ENCODE results near the gene RAD9B. TPM values are rescaled to one million over a fixed set of nuclear protein-coding genes. Genes with fewer than 3 reads are reported as not detected.

RAD9B gene
- total and polyA plus RNA-seq, 10 of the 15 experiments (the other 5 are each of a cell fraction or from before 2014, with no cell fraction given), result 0.54 to 2.0 (median 1.3) TPM

- WGBS (ENCODE audit: insufficient coverage, insufficient replicate concordance, low lambda C conversion rate, missing lambda C conversion rate), result 50% methylated on average over 4 of the region's 4 CpGs
- H3K27ac ChIP-seq (ENCODE audit: control insufficient read depth, insufficient read depth), result no peak overlapping the region
- H3K79me2 ChIP-seq (ENCODE audit: control insufficient read depth, insufficient read depth, low read length), result no peaks in the 10 kb centered on the region
- ATAC-seq (no peak), DNase-seq (ENCODE audit: low read depth, low spot score) (no peak), FAIRE-seq (no peak)
- ChIA-PET RAD21 (ENCODE audit: unreplicated experiment) (interaction anchor here (0.8 to 5.6 kb wide), 3 partner anchors 21 to 93 kb away, joined by 3 to 70 read pairs (median 3); no protein-coding TSS in a partner anchor), CTCF (interaction anchor here (0.7 to 21.1 kb wide), 4 partner anchors 11 to 90 kb away, joined by 3 to 462 read pairs (median 3); partner anchors contain the start of gene ARPC3), POLR2A (interaction anchor here (0.5 to 2.1 kb wide), 5 partner anchors 27 to 94 kb away, joined by 3 to 8 read pairs (median 3); no protein-coding TSS in a partner anchor), SMC1A (ENCODE audit: uncharacterized antibody, unreplicated experiment) (interaction anchor here (0.8 to 26.9 kb wide), 10 partner anchors 15 to 185 kb away, joined by 3 to 492 read pairs (median 3); partner anchors contain the start of genes ARPC3, FAM216A and GPN3)
- H3K9me3 ChIP-seq (replicated peaks; ENCODE audit: control insufficient read depth, insufficient read depth, low read length), result no peaks in the 10 kb centered on the region
- no peak overlapping the region for H3K9ac ChIP-seq (ENCODE audit: control insufficient read depth, insufficient read depth, low read length)
- no peak overlapping the region for H3K4me3 ChIP-seq
- intact Hi-C loops (cut with micrococcal nuclease; ENCODE audit: unreplicated experiment), result no loop called here
- H3K27me3 ChIP-seq (replicated peaks in 1 of 2; ENCODE audit: control insufficient read depth in 2 of 2, insufficient read depth in 2 of 2, low read length in 1 of 2), result no peaks in the 10 kb centered on the region
- H3K4me2 ChIP-seq (ENCODE audit: control insufficient read depth, insufficient read depth), result no peak overlapping the region
- H4K20me1 ChIP-seq (ENCODE audit: control insufficient read depth, insufficient read depth), result no peaks in the 10 kb centered on the region
- in situ Hi-C loops (cut with MboI), result no loop called here
- no TSS peak for BruUV-seq (replicated peaks)
- no peaks in the 10 kb centered on the region; the same call in 1 of the 2 replicates for H3K4me1 ChIP-seq (ENCODE audit: control insufficient read depth, insufficient read depth, low read length)
- no peaks in the 10 kb centered on the region for H3K36me3 ChIP-seq (ENCODE audit: control insufficient read depth in 2 of 2, insufficient read depth in 2 of 2, low read length in 1 of 2)
- no peak overlapping the region for H2AFZ ChIP-seq (ENCODE audit: control insufficient read depth, low read depth, low read length)
- TF ChIP-seq, protein P1, sequence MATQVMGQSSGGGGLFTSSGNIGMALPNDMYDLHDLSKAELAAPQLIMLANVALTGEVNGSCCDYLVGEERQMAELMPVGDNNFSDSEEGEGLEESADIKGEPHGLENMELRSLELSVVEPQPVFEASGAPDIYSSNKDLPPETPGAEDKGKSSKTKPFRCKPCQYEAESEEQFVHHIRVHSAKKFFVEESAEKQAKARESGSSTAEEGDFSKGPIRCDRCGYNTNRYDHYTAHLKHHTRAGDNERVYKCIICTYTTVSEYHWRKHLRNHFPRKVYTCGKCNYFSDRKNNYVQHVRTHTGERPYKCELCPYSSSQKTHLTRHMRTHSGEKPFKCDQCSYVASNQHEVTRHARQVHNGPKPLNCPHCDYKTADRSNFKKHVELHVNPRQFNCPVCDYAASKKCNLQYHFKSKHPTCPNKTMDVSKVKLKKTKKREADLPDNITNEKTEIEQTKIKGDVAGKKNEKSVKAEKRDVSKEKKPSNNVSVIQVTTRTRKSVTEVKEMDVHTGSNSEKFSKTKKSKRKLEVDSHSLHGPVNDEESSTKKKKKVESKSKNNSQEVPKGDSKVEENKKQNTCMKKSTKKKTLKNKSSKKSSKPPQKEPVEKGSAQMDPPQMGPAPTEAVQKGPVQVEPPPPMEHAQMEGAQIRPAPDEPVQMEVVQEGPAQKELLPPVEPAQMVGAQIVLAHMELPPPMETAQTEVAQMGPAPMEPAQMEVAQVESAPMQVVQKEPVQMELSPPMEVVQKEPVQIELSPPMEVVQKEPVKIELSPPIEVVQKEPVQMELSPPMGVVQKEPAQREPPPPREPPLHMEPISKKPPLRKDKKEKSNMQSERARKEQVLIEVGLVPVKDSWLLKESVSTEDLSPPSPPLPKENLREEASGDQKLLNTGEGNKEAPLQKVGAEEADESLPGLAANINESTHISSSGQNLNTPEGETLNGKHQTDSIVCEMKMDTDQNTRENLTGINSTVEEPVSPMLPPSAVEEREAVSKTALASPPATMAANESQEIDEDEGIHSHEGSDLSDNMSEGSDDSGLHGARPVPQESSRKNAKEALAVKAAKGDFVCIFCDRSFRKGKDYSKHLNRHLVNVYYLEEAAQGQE (IDR thresholded peaks at IDR 0.05; ENCODE audit: low read depth, low read length), result no peak
Measured at GRCh38 chr12:110508071-110508586, 6.0 kb downstream of the RAD9B start.
